Measurements from ENCODE around the gene ARSI.

Gene ARSI

GRCh38 chr5:150286820-150287219, 15.9 kb downstream of the ARSI start:
- no peak overlapping the region for H3K4me3 ChIP-seq (ENCODE audit: low read length)
- TF ChIP-seq CTCF (conservative IDR thresholded peaks at IDR 0.05; ENCODE audit: low read length) = no peak
- no peak for DNase-seq (ENCODE audit: low read depth)

- DNase-seq (ENCODE audit: low read depth) = no peak
- TF ChIP-seq CTCF (conservative IDR thresholded peaks at IDR 0.05; ENCODE audit: low read length) = no peak
- no peak overlapping the region for H3K4me3 ChIP-seq (ENCODE audit: low read length)
These were observed 17.6 kb downstream of the ARSI start for GRCh38 chr5:150285114-150285513.

- no peak for DNase-seq (ENCODE audit: low read depth)
- no peak overlapping the region for H3K4me3 ChIP-seq (ENCODE audit: low read length)
- TF ChIP-seq CTCF (conservative IDR thresholded peaks at IDR 0.05; ENCODE audit: low read length) = no peak
These were observed 18.4 kb downstream of the ARSI start for GRCh38 chr5:150284311-150284710.

GRCh38 chr5:150283904-150284303, 18.8 kb downstream of the ARSI start:
- no peak overlapping the region for H3K4me3 ChIP-seq (ENCODE audit: low read length)
- no peak for DNase-seq (ENCODE audit: low read depth)
- TF ChIP-seq CTCF (conservative IDR thresholded peaks at IDR 0.05; ENCODE audit: low read length) = no peak

DNA sequence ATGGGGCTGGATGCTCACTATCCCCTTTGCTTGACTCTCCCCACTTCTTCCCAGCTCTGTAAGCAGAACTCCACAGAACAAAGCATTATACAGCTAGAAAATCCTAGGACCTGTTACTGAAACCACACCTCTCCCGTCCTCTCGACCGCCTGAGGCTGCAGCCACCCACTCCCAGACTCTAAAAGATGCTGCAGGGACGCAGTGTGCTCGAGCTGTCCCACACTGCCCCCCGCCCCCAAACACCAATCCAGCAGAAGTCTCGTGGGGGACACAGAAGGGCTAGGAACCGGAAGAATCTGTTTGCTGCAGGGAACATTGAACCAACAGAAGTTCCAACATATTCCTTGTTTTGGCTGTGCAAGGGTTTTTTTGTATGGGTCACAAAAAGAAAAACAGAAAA, 20.7 kb downstream of the ARSI start:
- no peak for TF ChIP-seq CTCF (conservative IDR thresholded peaks at IDR 0.05; ENCODE audit: low read length)
- no peak overlapping the region for H3K4me3 ChIP-seq (ENCODE audit: low read length)
- no peak for DNase-seq (ENCODE audit: low read depth)

- no peak for DNase-seq (ENCODE audit: low read depth)
- no peak overlapping the region for H3K4me3 ChIP-seq (ENCODE audit: low read length)
- no peak for TF ChIP-seq CTCF (conservative IDR thresholded peaks at IDR 0.05; ENCODE audit: low read length)
These were observed 23.2 kb downstream of the ARSI start for GRCh38 chr5:150279330-150280020.

GRCh38 chr5:150278916-150279315, 23.8 kb downstream of the ARSI start:
- peak; percentile 92 for DNase-seq (ENCODE audit: low read depth)
- TF ChIP-seq CTCF (conservative IDR thresholded peaks at IDR 0.05; ENCODE audit: low read length) = no peak
- no peak overlapping the region for H3K4me3 ChIP-seq (ENCODE audit: low read length)

Measured in AG10803 (cell line).